ENCODE measurements around the gene UNC13B. TPM values are rescaled to one million over a fixed set of nuclear protein-coding genes. Genes with fewer than 3 reads are reported as not detected.

Gene UNC13B
- total RNA-seq, 1 donor from 2014 or later: 0.47 TPM

DNA sequence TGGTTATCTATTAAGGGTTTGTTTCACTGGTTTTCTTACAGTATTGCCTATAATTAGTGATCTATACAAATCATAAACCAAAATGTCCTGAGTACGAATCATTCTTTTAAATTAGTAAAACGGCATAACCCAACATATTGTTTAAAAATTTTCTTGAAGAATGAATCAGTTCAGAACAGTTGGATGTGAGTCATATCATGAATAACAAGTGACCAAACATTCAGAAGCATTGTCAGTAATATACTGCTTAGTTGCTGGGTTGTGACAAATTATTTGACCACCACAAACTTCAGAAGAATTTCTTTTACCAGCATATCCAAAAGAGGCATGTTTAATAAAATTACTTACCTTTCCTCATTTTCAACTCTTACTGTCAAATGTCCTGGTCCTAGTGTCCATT lies 111.2 kb downstream of the UNC13B start:
- intact Hi-C loops (cut with micrococcal nuclease): no loop called here

DNA sequence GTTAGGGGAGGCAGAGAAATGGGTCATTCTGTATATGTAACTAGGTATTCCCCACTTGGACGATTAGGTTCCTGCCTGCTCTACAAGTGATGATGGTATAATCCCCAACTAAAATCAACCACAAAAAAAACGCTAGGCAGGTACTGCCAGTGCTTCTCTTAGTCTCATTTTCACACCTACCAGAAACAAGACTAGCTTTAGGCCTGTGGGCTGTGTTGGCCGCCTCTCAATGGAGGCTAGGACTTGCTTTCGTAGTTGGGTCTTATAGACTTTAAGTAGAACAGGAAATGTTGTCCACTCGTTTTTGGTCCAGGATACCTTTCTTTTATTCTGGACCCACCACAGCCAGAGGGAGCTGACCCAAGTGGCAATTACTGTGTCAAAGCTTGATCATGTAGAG lies 111.8 kb downstream of the UNC13B start:
- intact Hi-C loops (cut with micrococcal nuclease): no loop called here

DNA sequence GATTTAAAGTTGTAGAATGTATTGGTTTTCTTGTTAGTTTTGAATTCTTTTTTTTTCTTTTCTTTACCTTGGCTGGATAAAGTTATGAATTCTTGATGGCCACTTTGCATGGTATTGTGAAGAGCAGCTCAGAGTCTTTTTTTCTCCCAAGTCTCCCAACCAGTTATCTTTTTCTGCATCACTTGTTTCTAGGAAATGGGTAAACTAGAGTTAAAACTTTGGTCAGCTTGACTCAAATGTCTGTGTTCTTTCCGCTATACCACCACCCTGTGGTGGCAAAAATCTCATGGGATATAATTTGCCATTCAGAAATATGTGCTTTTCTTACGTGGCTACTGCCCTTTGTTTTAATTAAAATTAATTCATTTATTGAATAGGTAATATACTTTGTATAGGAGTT lies 113.2 kb downstream of the UNC13B start:
- intact Hi-C loops (cut with micrococcal nuclease): no loop called here

DNA sequence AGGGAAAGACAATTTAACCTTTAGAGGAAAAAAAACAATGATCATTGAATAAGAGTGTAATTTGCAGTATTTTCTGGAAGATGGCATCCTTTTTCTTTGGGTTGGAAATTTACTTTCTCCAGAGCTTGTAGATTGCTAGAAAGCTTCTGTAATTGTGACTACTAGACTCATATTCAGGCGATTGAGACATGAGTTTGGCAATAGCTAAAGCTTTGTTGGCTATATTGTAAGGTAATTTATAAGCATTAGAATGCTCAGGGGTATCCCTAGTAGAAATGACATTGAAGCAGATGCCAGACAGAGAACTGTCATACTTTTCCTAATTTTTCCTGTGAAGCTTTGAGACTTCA lies 115.3 kb downstream of the UNC13B start:
- intact Hi-C loops (cut with micrococcal nuclease): no loop called here

DNA sequence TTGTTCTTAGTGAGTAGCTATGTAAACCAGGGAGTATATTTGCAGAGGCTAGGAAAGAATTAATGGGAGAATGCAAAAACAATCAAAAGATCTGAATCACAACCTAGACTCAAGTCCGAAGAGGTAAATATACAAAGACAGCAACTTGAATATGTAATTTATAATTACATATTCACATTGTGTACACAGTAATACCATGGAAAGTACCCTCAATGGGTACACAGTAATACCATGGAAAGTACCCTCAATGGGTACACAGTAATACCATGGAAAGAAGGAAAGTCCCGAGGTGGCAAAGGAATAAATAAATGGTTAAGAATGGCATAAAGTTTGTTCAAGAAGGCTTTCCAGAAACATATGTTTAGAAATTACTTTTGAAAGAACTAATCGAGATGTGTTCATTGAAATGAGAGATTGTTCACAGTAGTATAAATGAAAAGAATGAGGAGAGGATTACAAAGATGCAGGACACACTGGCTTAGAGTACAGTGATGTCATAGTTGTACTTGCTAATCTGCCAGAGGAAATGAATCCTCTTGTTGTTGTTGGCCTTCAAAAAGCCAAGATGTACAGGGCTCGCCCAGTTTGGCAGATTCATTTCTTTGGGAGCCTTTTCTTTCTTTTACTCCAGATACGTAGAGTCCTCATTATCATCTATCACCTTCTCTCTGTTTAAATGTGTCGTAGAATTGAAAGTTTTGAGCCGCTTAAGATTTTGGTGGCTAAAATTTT lies 116.0 kb downstream of the UNC13B start:
- intact Hi-C loops (cut with micrococcal nuclease): no loop called here

DNA sequence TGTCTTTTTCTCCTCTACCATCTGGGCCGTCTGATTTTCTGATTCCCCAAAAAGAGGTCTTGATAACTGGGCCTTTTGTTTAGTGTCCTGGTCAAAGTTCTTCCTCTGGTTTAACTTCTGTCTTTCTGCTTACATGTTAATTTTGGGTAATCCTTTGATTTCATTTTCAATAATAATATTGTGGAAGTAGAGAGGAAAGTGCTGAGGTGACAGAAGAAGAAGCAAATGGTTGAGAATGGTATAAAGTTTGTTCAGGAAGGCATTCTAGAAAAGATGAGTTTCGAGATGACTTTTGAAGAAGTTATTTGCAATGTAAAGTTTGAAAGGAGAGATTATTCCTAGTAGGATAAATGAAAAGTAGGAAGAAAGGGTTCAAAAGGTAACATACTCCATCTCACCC lies 118.1 kb downstream of the UNC13B start:
- intact Hi-C loops (cut with micrococcal nuclease): no loop called here

DNA sequence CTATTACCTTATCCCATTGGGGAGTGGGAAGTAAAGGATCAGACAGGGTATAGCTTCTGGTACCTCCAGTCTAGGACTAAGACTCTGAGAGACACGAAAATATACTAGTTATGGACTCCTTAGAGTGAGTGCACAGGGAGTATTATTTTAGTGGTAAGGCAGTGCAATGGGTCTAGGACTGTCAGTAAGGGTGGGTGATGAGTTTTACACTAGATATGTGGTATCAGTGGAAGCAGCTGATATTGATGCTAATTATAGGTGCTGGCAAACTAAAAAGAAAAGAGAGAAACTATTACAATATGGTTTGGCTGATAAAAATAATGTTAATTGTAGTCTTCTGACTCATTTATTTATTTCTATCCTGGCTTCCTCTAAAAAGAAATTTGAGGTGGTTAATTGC lies 118.6 kb downstream of the UNC13B start:
- intact Hi-C loops (cut with micrococcal nuclease): no loop called here

DNA sequence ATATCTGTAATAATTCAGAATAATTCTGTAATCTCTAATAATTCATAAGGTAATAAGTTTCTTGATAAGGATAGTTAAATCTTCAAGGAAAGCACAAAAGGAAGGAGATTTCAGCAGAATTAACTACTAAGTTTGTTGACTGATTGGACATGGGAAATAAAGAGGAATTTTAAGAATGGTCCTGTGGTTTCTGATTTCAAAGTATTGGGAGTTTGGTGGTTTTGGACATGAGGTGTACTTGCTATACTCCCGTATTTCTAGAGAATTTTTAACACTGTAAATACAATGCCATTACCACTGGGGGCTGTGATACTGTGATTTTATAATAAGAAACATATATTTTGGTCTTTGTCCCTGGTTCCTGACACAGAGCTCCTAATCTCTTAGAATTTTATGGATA lies 123.9 kb downstream of the UNC13B start:
- intact Hi-C loops (cut with micrococcal nuclease): no loop called here

DNA sequence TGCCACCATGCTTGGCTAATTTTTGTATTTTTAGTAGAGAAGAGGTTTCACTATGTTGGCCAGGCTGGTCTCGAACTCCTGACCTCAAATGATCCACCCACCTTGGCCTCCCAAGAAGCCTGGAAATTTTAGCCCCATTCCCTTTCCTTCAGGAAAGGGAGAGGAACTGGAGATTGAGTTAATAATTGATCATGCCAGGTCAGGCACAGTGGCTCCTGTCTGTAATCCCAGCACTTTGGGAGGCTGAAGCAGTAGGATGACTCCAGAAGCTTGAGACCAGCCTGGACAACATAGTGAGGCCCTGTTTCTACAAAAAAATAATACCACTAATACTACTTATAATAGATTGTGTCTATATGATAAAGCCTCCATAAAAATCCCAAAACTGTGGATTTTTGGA lies 124.6 kb downstream of the UNC13B start:
- intact Hi-C loops (cut with micrococcal nuclease): no loop called here

DNA sequence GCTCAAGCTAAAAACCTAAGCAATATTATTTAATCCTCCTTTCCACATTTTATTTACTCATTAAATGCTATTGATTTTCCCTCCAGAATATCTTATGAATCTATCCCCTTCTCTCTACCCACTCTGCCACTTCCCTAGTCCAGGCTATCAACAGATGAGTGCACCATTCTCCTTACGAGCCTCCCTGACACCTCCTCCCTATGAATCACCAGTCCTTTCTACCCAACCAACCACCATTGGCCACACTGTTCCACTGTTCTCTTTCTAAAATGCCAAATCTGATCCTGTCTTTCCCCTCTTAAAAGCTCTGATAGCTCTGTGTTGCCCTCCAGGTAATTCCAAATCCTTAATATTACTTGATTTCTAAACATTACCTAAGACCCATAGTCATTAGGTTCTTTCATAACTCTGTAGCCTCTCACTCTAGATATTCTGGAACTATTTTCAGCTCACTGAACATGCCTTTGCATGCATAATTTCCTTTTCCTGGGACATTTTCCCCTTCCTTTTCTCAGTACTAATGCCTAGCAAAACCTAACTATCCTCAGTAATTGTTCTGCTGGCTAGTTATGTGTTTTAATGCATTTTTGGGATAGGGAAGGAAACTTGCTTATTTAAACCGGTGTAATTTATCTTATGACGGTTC lies 126.3 kb downstream of the UNC13B start:
- intact Hi-C loops (cut with micrococcal nuclease): no loop called here

DNA sequence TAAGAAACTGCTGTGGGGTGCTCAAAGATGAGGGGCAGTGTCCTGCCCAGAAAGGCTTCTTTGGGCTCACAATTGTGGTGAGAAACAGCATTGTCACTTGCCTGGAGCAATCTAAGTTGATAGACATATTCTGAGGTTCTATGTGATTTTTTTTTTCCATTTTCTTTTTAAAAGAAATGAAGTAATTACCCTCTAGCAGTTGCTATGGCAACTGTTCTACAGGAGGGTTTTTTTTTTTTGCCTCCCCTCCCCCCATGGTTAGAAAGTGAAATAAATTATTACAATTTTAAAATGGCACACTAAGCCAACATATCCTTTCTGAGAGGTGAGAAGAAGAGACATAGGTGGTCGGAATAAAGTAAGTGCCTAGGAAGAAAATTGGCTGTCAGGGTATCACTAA lies 127.0 kb downstream of the UNC13B start:
- intact Hi-C loops (cut with micrococcal nuclease): no loop called here

DNA sequence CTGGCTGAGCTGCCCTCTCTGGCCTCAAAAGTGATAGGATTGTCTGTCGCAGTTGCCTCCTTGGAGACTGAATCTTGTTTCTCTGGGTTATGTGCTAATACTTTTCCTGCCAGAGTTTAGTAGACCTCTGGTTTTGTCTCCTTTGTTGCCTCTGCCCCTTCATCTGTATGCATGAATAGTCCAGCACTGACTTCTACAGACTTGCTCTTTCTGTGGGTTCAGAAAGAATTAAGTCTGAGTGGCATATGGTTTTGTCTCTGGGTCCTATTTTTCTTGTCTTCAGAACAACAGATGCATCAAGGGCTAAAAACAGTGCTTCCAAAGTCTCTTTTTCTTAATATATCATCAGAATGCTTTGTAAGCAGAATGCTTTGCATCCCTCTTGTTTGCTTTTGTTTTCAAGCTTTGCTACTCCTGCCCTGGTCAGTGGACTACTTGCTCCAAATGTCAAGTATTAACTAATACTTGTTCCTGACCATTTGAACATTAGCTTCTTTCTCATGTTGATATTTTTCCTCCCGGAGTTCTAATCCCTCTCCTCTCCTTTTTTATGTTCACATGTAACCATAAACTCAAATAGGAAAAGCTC lies 131.7 kb downstream of the UNC13B start:
- intact Hi-C loops (cut with micrococcal nuclease): no loop called here

DNA sequence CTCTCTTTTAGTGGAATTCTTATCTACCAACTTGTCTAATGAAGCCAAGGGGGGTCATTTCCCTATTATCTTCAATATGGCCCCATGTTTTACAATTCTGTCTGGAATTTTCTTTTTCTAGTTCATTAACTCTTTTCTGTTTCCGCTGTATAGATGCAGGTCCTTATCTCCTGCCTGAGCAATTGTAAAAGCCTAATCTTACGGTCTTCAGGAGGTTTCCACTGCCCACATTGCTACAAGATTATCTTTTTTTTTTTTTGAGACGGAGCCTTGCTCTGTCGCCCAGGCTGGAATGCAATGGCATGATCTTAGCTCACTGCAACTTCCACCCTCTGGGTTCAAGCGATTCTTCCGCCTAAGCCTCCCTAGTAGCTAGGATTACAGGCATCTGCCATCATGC lies 132.3 kb downstream of the UNC13B start:
- intact Hi-C loops (cut with micrococcal nuclease): no loop called here

DNA sequence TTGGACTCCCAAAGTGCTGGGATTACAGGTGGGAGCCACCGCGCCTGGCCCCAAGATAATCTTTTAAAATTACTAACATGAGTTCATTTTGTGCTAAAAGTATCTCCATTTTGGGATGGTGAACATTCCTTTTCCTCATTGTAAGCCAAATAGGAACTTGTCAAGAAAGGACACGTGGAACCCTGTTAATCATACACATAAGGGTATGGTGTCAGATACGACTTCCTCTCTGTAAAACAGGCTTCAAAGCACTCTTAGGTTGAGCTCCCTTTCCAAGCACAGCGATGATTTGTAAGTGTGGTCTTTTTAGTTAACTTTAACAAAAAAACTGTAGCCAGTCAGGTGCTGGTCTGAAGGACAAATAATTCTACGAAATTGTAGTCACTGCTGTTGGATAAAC lies 132.7 kb downstream of the UNC13B start:
- intact Hi-C loops (cut with micrococcal nuclease): no loop called here

DNA sequence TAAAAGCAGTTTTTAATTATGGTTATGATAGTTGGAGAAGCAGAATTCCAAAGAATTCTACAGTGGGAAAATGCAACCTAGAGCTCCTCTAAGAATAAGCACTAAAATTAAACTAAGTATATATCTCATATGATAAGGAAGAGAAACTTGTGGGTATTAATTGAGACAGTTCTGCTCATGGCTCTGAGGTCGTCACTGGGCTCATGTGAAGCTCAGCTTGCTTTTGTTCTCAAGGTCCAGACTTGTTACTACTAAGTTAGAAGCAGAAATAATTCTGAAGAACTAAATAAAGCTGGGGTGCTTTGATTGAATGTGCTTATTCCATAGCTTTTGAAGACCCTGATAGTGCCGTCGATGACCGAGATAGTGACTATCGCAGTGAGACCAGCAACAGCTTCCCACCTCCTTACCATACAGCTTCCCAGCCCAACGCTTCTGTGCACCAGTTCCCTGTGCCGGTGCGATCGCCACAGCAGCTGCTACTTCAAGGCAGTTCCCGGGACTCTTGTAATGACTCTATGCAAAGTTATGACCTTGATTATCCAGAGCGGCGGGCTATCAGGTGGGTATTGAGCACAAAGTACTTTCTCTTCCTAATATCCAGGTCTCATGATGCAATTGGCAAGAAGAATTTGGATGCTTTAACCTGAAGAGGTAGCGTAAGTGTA lies 133.7 kb downstream of the UNC13B start:
- intact Hi-C loops (cut with micrococcal nuclease): no loop called here

DNA sequence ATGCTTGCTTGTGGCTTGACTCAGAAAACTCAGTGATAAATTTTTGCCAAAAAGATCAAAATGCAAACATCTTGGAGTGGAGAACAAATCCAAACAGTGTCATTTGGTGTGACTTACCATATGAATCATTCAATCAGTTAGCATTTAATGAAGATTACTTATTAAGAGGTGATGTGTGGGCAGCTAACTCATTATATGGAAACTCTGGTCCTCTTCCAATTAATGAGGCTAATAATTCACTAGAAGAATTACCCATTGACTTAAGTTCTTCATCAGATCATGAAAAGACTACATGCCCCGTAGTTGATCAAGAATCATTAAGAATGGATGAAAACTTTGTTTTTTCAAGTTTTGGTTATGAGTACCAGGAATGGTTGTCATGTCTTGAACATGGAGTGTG lies 141.8 kb downstream of the UNC13B start:
- intact Hi-C loops (cut with micrococcal nuclease): no loop called here

DNA sequence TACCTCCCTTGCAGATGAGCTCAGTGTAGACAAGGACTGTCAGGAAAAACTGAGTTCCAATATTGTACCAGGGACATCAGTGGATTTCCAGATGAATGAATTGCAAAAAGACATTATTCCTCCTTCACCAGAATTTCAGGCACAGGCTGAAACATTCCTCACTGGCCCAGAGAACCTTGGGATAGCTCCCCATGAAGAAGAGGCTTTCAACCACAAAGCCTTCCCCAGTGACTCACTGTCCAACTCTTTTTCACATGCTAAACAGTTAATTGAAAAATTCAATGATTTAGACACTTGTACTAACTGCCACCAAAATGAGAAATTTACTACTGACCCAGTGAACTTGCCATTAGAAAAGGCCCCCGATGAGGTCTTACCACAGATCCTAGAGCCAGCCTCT lies 144.5 kb downstream of the UNC13B start:
- intact Hi-C loops (cut with micrococcal nuclease): no loop called here

DNA sequence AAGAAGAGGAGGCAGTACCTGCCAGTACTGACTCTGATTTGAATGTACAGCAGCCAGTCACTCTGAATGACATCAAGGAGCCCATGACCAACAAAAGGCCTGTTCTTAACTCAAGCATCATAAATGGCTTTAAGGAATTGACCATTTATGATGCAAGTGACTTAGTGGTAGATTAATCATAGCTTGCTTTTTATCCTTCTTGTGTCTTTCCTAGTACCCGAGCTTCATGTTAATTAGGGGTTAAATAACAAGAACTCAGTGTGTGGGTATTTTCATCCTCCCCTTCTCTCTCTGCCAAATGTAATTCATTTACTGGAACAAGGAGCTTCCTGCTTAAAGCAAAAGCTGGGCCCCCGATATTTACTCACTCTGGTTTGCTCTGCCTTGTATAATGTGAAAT lies 146.5 kb downstream of the UNC13B start:
- intact Hi-C loops (cut with micrococcal nuclease): no loop called here

DNA sequence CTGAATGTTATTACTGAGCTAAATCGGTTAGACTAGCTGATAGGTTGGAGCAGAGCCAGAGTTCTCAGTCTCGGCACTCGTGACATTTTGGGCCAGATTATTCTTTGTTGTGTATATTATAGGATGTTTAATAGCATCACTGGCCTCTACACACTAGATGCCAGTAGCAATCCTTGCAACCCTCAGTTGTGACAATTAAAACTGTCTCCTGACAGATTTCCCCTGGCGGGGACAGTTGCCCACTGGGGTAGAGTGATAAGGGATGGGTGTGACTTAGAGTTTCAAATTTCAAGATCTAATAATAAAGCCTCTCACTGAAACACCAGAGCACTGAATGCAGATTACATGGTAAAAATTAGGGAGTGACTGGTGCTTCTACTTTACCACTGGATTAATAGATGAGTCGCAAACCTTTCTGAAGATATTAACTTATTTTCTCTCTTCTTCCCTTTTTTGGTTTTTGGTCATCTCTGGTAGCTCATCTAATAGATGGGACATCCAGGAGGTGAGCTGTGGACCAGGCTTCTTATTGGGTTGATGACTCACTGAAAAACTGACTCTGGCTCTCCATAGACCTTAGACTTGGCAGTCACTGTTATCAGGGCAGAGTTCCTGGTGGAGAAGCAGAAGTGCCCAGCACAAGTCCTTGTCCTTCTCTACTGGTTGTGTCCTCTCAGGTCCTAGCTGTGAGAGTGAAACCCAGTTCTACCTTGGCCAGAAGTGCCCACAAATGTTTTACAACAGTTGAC lies 150.3 kb downstream of the UNC13B start:
- intact Hi-C loops (cut with micrococcal nuclease): no loop called here

DNA sequence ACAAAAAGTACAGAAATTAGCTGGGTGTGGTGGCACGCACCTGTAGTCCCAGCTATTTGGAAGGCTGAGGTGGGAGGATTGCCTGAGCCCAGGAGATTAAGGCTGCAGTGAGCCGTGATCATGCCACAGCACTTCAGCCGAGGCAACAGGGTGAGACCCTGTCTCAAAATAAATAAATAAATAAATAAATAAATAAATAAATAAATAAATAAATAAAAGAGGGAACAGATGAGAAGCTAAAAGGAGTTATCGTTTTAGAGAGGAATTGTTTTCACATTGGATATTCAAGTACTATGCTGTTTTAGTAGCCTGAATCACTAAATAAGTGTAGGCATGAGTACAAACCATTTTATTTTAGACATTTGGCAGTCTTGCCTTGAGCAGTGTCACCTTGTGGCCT lies 151.7 kb downstream of the UNC13B start:
- intact Hi-C loops (cut with micrococcal nuclease): no loop called here

DNA sequence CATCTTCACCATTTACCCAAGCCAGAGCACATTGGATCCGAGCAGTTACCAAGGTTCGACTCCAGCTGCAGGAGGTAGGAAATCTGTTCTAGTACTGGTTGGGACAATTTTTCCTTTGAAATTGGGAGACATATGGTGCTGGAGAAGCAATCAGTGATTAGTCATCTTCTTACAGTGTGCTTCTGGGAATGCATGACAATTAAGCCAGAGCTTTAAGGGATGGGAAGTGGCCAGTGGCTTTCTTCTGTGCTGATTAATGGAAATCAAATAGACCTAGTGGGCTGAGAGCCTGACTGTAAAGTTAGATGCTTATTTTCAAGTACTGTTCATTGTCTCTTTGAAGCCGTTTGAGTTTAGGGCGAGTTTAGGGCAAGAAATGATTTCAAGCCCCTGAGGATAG lies 152.1 kb downstream of the UNC13B start:
- intact Hi-C loops (cut with micrococcal nuclease): no loop called here

DNA sequence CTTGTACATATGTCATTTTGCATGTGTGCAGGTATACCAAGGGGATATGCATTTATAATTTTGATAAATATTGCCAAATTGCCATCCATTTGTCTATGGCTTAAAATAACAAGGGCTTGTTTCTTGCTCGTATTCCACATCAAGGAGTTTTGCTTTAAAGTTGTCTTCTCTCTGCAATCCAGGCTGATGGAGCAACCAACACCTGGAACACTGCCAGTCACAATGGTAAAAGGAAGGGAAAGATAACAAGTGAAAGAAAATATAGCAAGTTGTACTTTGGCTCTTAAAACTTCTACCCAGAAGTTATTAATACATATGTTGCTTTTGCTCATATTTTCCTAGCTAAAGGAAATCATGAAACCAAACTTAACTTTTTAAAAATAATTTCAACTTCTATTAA lies 156.9 kb downstream of the UNC13B start:
- intact Hi-C loops (cut with micrococcal nuclease): no loop called here

Data from T-helper 1 cell treated with Interleukin-12 subunit alpha and Interleukin-12 subunit beta and Interleukin-4 antibody, amounts not matched to agents 30 ng/mL and 1 ng/mL, for 36 hours (primary cell).